SU-DHL-6 (cell line): ENCODE measurements around the gene PFKL.

Source experiments
- H2AFZ ChIP-seq: fragments of 200-600 bp; sonication (generic); 2 replicates; pipeline ENCODE4 v1.6.1; 2014; ENCODE audit warnings: low read depth, mild to moderate bottlenecking, moderate library complexity, mixed read lengths, antibody characterized with exemption, low read length; ENCODE audit not compliant: severe bottlenecking
- H3F3A ChIP-seq: fragments of 200-600 bp; shearing (Covaris generic); 2 replicates; pipeline ENCODE4 v1.6.0; 2016; ENCODE audit warnings: antibody characterized with exemption, mild to moderate bottlenecking; ENCODE audit not compliant: insufficient read depth
- H3K27ac ChIP-seq: fragments of 200-600 bp; sonication (generic); 2 replicates; pipeline ENCODE4 v1.5.1; 2016; ENCODE audit warnings: low read depth, mild to moderate bottlenecking, low read length, moderate library complexity, mixed read lengths
- H3K27me3 ChIP-seq: fragments of 200-600 bp; sonication (generic), shearing (Covaris generic); 2 replicates; pipeline ENCODE4 v1.6.0; 2014; ENCODE audit warnings: mild to moderate bottlenecking, low read length
- H3K36me3 ChIP-seq: fragments of 200-600 bp; sonication (generic); 2 replicates; pipeline ENCODE4 v1.6.1; 2014; ENCODE audit warnings: mild to moderate bottlenecking, low read length, mixed read lengths
- H3K4me2 ChIP-seq: fragments of 300-600, 200-600 bp; shearing (Covaris generic), sonication (generic); 2 replicates; pipeline ENCODE4 v1.6.0; 2014; ENCODE audit warnings: low read length, low read depth, mild to moderate bottlenecking; ENCODE audit not compliant: poor library complexity, severe bottlenecking
- H3K4me3 ChIP-seq: fragments of 200-600 bp; sonication (generic); 2 replicates; pipeline ENCODE4 v1.5.1; 2014; ENCODE audit warnings: antibody characterized with exemption, low read length, mild to moderate bottlenecking, mixed read lengths; ENCODE audit not compliant: insufficient read depth, poor library complexity, severe bottlenecking
- H3K79me2 ChIP-seq: fragments of 200-600 bp; sonication (generic); 2 replicates; pipeline ENCODE4 v1.6.1; 2014; ENCODE audit warnings: mild to moderate bottlenecking, low read length, moderate library complexity; ENCODE audit not compliant: insufficient read depth
- H3K9ac ChIP-seq: fragments of 200-600 bp; sonication (generic); 2 replicates; pipeline ENCODE4 v1.7.0; 2014; ENCODE audit warnings: mild to moderate bottlenecking, low read length
- H3K9me2 ChIP-seq: fragments of 200-600 bp; sonication (generic); replicated peaks from 2 replicates; pipeline ENCODE4 v1.6.1; 2014; ENCODE audit warnings: low read length; ENCODE audit not compliant: insufficient read depth
- H3K9me3 ChIP-seq: fragments of 200-600 bp; sonication (generic); 2 replicates; pipeline ENCODE4 v1.6.1; 2014; ENCODE audit warnings: low read length, mixed read lengths; ENCODE audit not compliant: insufficient read depth
- H4K20me1 ChIP-seq: fragments of 200-600 bp; sonication (generic); 2 replicates; pipeline ENCODE4 v1.6.1; 2014; ENCODE audit warnings: low read depth, mild to moderate bottlenecking, antibody characterized with exemption, low read length, moderate library complexity, mixed read lengths
- CTCF ChIP-seq: fragments of 200-600 bp; sonication (generic); IDR thresholded peaks from one replicate; pipeline ENCODE4 v1.5.1; 2017; ENCODE audit warnings: antibody characterized with exemption, mild to moderate bottlenecking, low read length, moderate library complexity; ENCODE audit not compliant: insufficient read depth, poor library complexity, severe bottlenecking
- EZH2phosphoT487 ChIP-seq: fragments of 200-600 bp; sonication (generic), shearing (Covaris generic); conservative IDR thresholded peaks from 2 replicates; pipeline ENCODE4 v1.6.1; 2018; ENCODE audit warnings: mild to moderate bottlenecking, antibody characterized with exemption, low read length, moderate library complexity, mixed read lengths

PFKL gene

GRCh38 chr21:44320847-44321246, 21.0 kb downstream of the PFKL start:
- H4K20me1 ChIP-seq: no peaks in the 10 kb centered on the region
- H2AFZ ChIP-seq: no peak overlapping the region
- H3K4me2 ChIP-seq: no peak overlapping the region
- no peak overlapping the region for H3K9ac ChIP-seq
- no peak overlapping the region for H3K27ac ChIP-seq
- no peaks in the 10 kb centered on the region for H3K79me2 ChIP-seq
- H3K4me3 ChIP-seq: no peak overlapping the region
- H3K36me3 ChIP-seq: no peaks in the 10 kb centered on the region
- H3K27me3 ChIP-seq: no peaks in the 10 kb centered on the region
- no peak for TF ChIP-seq EZH2phosphoT487
- no peak for TF ChIP-seq CTCF
- no peaks in the 10 kb centered on the region for H3K9me3 ChIP-seq
- H3F3A ChIP-seq: no peaks in the 10 kb centered on the region
- no peaks in the 10 kb centered on the region for H3K9me2 ChIP-seq

GRCh38 chr21:44321846-44322450, 22.1 kb downstream of the PFKL start:
- H4K20me1 ChIP-seq: no peaks in the 10 kb centered on the region
- no peaks in the 10 kb centered on the region for H3K9me3 ChIP-seq
- H3K9ac ChIP-seq: no peak overlapping the region
- no peak overlapping the region for H2AFZ ChIP-seq
- H3K36me3 ChIP-seq: no peaks in the 10 kb centered on the region
- no peak for TF ChIP-seq EZH2phosphoT487
- no peaks in the 10 kb centered on the region for H3K79me2 ChIP-seq
- H3K4me3 ChIP-seq: no peak overlapping the region
- no peaks in the 10 kb centered on the region for H3K9me2 ChIP-seq
- no peaks in the 10 kb centered on the region for H3F3A ChIP-seq
- no peak overlapping the region for H3K4me2 ChIP-seq
- H3K27me3 ChIP-seq: no peaks in the 10 kb centered on the region
- H3K27ac ChIP-seq: no peak overlapping the region

- H3K27ac ChIP-seq: no peak overlapping the region
- H2AFZ ChIP-seq: no peak overlapping the region
- H3K36me3 ChIP-seq: no peaks in the 10 kb centered on the region
- no peaks in the 10 kb centered on the region for H3K27me3 ChIP-seq
- H3K9me3 ChIP-seq: no peaks in the 10 kb centered on the region
- H4K20me1 ChIP-seq: no peaks in the 10 kb centered on the region
- no peak for TF ChIP-seq EZH2phosphoT487
- no peaks in the 10 kb centered on the region for H3K9me2 ChIP-seq
- H3K4me3 ChIP-seq: no peak overlapping the region
- H3K79me2 ChIP-seq: no peaks in the 10 kb centered on the region
- no peak overlapping the region for H3K9ac ChIP-seq
- no peak overlapping the region for H3K4me2 ChIP-seq
- no peaks in the 10 kb centered on the region for H3F3A ChIP-seq
Observed at GRCh38 chr21:44322621-44323325, 22.9 kb downstream of the PFKL start.

GRCh38 chr21:44323591-44323990, 23.7 kb downstream of the PFKL start:
- H3K9me2 ChIP-seq: no peaks in the 10 kb centered on the region
- H3K36me3 ChIP-seq: no peaks in the 10 kb centered on the region
- no peaks in the 10 kb centered on the region for H3K9me3 ChIP-seq
- no peaks in the 10 kb centered on the region for H3F3A ChIP-seq
- H3K9ac ChIP-seq: no peak overlapping the region
- H3K27me3 ChIP-seq: no peaks in the 10 kb centered on the region
- H3K4me2 ChIP-seq: no peak overlapping the region
- no peak overlapping the region for H2AFZ ChIP-seq
- H3K27ac ChIP-seq: no peak overlapping the region
- H3K4me3 ChIP-seq: no peak overlapping the region
- H4K20me1 ChIP-seq: no peaks in the 10 kb centered on the region
- H3K79me2 ChIP-seq: no peaks in the 10 kb centered on the region
- TF ChIP-seq EZH2phosphoT487 (no peak), CTCF (no peak)
